ENCODE data around the gene NR2F1-AS1. TPM values are rescaled to one million over a fixed set of nuclear protein-coding genes. Genes with fewer than 3 reads are reported as not detected.

The NR2F1-AS1 gene
- total RNA-seq, 1 experiment from 2014 or later, result 27.0 TPM

DNA sequence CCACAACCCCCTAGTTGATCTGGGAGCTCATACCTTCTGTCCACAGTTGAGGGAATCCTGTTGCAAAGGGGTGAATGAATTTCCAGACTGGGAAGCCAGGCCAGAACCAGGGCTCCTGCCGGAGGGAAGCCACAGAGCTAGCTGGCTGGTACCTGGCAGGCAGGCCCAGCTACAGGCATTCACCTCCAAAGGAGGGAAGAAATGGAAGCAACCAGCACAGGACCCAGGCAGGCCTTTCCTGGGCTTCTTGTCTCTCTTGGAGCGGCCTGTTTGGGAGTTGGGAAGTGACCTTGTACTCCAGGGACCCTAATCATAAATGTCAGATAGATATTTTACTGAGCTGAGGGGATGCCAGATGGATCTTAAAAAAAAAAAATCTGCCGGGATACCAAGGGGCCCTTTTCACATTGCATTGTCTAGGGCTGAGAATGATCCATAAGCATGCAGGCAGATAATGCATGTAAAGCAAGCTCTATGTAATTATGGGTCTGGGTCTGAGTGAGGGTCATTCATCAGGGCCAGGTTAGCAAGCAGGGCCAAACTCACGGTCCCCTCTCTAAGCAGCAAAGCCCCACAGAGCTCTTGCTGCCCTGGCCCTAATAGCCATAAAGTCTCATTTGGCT, 10.4 kb upstream of the NR2F1-AS1 start:
- in situ Hi-C loops (cut with HindIII; ENCODE audit: low pct_unique_long_range_greater_than_20kb, low sequenced_read_pairs) (no loop called here), intact Hi-C loops (cut with micrococcal nuclease; ENCODE audit: unreplicated experiment) (no loop called here)
- DNase-seq (ENCODE audit: low read depth, low spot score), result no peak
- no peak for ATAC-seq
- CTCF ChIA-PET, result no interaction called here
- no TSS peak for BruUV-seq (replicated peaks)
- H3K4me1 ChIP-seq (ENCODE audit: control insufficient read depth, insufficient read depth, low read length), result peaks cover 8% of the 10 kb centered on the region
- POLR2A ChIA-PET, result no interaction called here
- H3K27me3 ChIP-seq (ENCODE audit: control insufficient read depth, insufficient read depth, low read length), result no peaks in the 10 kb centered on the region
- no peak overlapping the region for H3K4me3 ChIP-seq (ENCODE audit: low read depth in 2 of 2, low read length in 2 of 2)
- H3K36me3 ChIP-seq (ENCODE audit: control insufficient read depth, insufficient read depth, low read length), result peaks cover 7% of the 10 kb centered on the region
- H3K9me3 ChIP-seq (ENCODE audit: control insufficient read depth, insufficient read depth, low read depth, low read length), result no peaks in the 10 kb centered on the region
- H3K27ac ChIP-seq (ENCODE audit: low read length), result no peak overlapping the region
- no peak for TF ChIP-seq SIN3A (IDR thresholded peaks at IDR 0.05; ENCODE audit: borderline replicate concordance, insufficient read depth, low read depth, low read length)
- TF ChIP-seq, protein P1, sequence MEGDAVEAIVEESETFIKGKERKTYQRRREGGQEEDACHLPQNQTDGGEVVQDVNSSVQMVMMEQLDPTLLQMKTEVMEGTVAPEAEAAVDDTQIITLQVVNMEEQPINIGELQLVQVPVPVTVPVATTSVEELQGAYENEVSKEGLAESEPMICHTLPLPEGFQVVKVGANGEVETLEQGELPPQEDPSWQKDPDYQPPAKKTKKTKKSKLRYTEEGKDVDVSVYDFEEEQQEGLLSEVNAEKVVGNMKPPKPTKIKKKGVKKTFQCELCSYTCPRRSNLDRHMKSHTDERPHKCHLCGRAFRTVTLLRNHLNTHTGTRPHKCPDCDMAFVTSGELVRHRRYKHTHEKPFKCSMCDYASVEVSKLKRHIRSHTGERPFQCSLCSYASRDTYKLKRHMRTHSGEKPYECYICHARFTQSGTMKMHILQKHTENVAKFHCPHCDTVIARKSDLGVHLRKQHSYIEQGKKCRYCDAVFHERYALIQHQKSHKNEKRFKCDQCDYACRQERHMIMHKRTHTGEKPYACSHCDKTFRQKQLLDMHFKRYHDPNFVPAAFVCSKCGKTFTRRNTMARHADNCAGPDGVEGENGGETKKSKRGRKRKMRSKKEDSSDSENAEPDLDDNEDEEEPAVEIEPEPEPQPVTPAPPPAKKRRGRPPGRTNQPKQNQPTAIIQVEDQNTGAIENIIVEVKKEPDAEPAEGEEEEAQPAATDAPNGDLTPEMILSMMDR (IDR thresholded peaks at IDR 0.05), result no peak
- TF ChIP-seq, protein P2, sequence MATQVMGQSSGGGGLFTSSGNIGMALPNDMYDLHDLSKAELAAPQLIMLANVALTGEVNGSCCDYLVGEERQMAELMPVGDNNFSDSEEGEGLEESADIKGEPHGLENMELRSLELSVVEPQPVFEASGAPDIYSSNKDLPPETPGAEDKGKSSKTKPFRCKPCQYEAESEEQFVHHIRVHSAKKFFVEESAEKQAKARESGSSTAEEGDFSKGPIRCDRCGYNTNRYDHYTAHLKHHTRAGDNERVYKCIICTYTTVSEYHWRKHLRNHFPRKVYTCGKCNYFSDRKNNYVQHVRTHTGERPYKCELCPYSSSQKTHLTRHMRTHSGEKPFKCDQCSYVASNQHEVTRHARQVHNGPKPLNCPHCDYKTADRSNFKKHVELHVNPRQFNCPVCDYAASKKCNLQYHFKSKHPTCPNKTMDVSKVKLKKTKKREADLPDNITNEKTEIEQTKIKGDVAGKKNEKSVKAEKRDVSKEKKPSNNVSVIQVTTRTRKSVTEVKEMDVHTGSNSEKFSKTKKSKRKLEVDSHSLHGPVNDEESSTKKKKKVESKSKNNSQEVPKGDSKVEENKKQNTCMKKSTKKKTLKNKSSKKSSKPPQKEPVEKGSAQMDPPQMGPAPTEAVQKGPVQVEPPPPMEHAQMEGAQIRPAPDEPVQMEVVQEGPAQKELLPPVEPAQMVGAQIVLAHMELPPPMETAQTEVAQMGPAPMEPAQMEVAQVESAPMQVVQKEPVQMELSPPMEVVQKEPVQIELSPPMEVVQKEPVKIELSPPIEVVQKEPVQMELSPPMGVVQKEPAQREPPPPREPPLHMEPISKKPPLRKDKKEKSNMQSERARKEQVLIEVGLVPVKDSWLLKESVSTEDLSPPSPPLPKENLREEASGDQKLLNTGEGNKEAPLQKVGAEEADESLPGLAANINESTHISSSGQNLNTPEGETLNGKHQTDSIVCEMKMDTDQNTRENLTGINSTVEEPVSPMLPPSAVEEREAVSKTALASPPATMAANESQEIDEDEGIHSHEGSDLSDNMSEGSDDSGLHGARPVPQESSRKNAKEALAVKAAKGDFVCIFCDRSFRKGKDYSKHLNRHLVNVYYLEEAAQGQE (IDR thresholded peaks at IDR 0.05; ENCODE audit: insufficient read depth in 1 of 2, low read depth in 2 of 2, low read length in 1 of 2), result no peak
- TF ChIP-seq TCF7L2 (IDR thresholded peaks at IDR 0.05; ENCODE audit: low read depth, low read length), result no peak
- TF ChIP-seq POLR2AphosphoS5 (IDR thresholded peaks at IDR 0.05; ENCODE audit: low read depth, low read length), result no peak

DNA sequence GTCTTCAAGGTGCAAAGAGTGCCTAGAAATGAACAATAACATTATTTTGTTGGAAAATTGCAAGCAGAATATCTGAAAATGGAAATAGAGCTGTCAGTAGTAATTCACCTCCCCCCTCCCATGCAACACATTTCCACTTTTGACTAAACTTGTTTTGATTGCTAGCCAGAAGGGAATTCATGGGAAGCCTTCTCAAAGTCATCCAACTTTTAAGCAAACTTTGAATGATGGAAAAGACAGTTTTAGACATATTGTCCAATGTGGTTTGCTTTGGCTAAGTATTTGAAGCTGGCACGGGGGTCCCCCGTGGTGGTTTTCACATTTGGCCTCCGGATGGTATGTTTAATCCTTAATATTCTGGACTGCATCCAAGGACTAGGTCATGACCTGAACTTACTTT, 9.5 kb upstream of the NR2F1-AS1 start:
- ChIA-PET POLR2A (no interaction called here), CTCF (no interaction called here)
- no peaks in the 10 kb centered on the region for H3K9me3 ChIP-seq (ENCODE audit: control insufficient read depth, insufficient read depth, low read depth, low read length)
- no peak overlapping the region for H3K4me3 ChIP-seq (ENCODE audit: low read depth in 2 of 2, low read length in 2 of 2)
- peaks cover 11% of the 10 kb centered on the region for H3K4me1 ChIP-seq (ENCODE audit: control insufficient read depth, insufficient read depth, low read length)
- intact Hi-C loops (cut with micrococcal nuclease; ENCODE audit: unreplicated experiment), result no loop called here
- no TSS peak for BruUV-seq (replicated peaks)
- no peak for TF ChIP-seq TCF7L2 (IDR thresholded peaks at IDR 0.05; ENCODE audit: low read depth, low read length)
- TF ChIP-seq POLR2AphosphoS5 (IDR thresholded peaks at IDR 0.05; ENCODE audit: low read depth, low read length), result no peak
- TF ChIP-seq, protein P2 (IDR thresholded peaks at IDR 0.05; ENCODE audit: insufficient read depth in 1 of 2, low read depth in 2 of 2, low read length in 1 of 2), result no peak
- TF ChIP-seq, protein P1 (IDR thresholded peaks at IDR 0.05), result no peak
- TF ChIP-seq SIN3A (IDR thresholded peaks at IDR 0.05; ENCODE audit: borderline replicate concordance, insufficient read depth, low read depth, low read length), result no peak
- no peak for DNase-seq (ENCODE audit: low read depth, low spot score)
- H3K27ac ChIP-seq (ENCODE audit: low read length), result no peak overlapping the region
- H3K27me3 ChIP-seq (ENCODE audit: control insufficient read depth, insufficient read depth, low read length), result no peaks in the 10 kb centered on the region
- peaks cover 7% of the 10 kb centered on the region for H3K36me3 ChIP-seq (ENCODE audit: control insufficient read depth, insufficient read depth, low read length)
- ATAC-seq, result no peak
- in situ Hi-C loops (cut with HindIII; ENCODE audit: low pct_unique_long_range_greater_than_20kb, low sequenced_read_pairs), result no loop called here

All from Panc1 (cell line).